HG03097 (cell line): ENCODE results near the gene PTBP2.

ENCODE experiments used
- ATAC-seq: cut with Tn5 transposase; IDR thresholded peaks from one replicate; pipeline ENCODE4 v1.9.1; 2021; ENCODE audit not compliant: unreplicated experiment, low FRiP score

Gene PTBP2, protein sequence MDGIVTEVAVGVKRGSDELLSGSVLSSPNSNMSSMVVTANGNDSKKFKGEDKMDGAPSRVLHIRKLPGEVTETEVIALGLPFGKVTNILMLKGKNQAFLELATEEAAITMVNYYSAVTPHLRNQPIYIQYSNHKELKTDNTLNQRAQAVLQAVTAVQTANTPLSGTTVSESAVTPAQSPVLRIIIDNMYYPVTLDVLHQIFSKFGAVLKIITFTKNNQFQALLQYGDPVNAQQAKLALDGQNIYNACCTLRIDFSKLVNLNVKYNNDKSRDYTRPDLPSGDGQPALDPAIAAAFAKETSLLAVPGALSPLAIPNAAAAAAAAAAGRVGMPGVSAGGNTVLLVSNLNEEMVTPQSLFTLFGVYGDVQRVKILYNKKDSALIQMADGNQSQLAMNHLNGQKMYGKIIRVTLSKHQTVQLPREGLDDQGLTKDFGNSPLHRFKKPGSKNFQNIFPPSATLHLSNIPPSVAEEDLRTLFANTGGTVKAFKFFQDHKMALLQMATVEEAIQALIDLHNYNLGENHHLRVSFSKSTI

DNA sequence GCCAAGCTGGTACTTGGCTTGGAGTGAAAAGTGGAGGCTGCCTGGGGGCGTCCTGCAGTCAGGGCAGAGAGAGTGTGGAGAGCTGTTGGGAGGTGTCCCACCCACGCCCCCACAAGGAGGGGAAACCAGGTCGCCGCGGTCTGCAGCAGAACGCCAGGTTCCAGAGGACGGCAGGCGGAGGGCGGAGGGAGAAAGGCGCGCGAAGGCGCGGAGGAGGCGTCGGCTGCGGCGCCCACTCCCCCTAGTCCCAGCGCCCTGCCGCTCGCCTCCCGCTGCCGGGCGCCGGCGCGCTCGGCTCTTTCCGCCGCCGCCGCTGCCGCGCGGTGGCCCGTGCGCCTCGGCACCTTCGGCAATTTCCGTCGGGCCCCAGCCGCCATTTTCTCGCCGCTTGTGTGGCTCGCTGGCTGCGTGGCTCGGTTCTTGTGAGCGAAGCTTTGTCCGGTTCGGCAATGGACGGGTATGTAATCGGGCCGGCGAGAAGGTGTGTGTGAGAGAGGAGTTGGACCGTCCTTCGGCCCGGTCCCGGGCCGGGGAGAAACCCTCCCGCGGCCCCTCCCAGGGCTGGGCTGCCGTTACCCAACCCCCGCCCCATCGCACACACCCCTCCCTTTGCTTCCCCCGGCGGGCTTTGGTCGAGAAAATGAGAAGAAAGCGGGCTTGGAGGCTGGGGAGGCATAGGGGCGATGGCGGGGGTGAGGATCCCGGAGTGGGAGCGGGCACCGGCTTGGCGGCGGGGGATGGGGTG is at the start of gene PTBP2:
PTBP2 (plus strand) TSS at position 369 of the 745 bp plus-strand sequence; CDS start at position 450, 81 bp downstream.
- ATAC-seq = peak; percentile 97

DNA sequence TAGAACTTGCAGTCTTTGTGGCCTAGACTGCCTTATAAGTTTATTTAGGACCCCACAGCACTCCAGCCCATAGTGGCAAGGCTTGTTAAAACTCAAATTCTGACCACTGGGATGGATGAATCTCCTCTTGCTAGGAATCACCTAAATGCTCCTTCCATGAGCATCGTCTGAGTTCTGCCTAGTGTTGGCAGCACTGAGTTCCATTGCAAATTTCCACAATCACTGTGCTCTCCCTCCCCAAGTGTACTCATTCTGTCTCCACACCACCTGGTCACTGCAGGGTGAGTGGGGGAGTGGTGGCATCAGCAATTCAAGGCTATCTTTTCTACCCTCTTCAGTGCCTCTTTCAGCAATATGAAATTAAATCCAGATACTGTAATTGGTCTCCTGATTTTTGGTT is 46.7 kb upstream of the PTBP2 start:
- ATAC-seq = no peak

DNA sequence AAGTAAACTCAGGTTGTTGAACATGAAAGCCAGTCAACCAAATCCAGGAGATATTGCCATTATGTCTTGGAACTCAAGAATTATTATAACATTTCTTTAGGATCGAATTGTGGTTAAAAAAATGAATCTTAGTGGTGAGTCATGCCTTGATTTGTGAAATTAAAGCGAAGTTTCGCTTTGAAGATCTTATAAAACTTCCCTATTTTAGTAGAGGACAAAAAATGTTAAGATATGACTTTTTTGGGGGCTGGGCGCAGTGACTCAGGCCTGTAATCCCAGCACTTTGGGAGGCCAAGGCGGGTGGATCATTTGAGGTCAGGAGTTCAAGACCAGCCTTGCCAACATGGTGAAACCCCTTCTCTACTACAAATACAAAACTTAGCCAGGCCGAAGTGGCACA is 39.5 kb upstream of the PTBP2 start:
- ATAC-seq = no peak

DNA sequence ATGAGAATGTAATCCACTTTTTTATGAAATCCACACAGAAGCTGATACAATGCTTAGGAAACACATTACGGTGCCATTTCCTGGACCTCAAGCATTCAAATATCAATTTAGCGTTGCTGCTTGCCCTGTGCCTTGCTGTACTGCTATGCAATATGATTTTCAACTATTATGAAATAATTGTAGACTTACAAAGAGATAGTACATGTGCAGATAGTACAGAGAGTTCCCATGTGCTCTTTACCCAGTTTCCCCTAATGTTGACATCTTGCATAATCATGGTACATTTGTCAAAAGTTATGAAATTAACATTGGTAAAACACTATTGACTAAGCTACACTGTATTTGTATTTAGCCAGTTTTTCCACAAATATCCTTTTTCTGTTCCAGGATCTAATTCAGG is 37.7 kb upstream of the PTBP2 start:
- ATAC-seq = no peak

DNA sequence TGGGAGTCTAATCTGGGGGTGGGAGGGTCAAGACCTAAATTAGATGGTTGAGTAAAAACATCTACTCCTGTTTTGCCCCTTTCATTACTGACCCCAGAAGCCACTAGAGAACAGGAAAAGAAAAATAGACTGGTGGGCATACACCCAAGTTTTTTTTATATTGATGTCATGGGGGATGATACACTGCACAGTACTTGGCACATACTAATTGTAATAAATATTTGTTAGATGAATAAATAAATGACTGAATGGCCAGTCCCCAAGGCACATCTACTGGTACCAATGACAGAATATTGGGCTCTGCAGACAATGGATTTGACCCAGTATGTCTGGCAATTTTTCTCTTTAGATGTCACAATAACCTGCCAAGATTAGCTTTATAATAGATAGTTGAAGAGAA is 36.8 kb upstream of the PTBP2 start:
- ATAC-seq = no peak

DNA sequence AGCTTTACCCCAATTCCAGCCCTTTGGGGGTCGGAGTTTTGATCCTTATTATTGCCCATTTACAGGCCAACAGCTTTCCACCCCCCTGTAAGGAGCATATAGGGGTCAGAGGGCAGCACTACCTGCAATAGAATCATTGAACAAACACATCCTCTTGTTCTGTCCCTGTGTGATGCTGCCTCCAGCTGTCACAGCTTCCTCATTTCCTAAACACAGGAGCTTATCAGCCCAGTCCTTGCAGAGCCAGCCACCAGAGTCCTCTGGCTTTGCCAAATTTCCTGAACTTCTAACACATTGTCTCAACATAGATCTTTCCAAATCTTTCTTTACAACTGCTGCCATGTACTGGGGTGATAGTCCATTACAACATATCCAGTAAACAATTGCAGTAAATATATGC is 32.8 kb upstream of the PTBP2 start:
- no peak for ATAC-seq

DNA sequence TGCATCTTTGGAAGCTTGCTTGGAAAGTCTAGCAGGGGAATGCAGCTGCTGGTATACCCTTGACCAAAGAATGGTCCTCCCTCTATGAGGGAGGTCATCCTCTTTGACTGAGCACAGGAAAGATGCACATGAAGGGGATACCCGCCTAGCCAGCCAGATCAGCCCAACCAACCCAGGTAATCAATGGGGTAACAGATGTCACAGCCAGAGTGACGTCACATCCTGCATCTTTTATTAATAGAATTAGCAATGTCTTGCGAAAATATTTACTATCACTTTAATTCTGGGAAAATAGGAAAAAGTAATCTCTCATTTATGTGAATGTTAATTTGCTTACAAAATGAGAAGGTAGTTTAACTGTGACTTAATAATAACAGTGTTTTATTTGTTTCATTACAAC is 25.6 kb upstream of the PTBP2 start:
- ATAC-seq = no peak

DNA sequence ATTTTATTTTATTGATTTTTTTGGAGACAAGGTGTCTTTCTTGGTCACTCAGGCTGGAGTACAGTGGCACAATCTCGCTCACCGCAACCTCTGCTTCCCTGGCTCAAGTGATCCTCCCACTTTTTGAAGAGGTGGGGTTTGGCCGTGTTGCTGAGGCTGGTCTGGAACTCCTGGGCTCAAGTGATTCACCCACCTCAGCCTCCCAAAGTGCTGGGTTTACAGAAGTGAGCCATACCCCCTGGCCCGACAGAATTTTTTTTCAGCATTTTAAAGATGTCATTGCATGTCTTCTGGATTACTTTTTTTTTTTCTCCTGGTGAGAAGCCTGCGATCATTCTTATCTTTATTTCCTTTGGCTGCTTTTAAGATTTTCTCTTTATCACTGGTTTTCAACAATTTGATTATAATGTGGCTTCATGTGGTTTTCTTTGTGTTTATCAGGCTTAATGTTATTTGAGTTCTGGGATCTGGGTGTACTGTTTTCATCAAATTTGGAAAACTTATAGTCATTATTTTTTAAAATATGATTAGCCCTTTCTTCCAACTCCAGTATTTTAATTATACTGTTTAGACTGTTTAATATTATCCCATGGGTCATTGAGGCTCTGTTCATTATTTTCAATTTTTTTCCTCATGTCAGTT is 23.1 kb upstream of the PTBP2 start:
- ATAC-seq = no peak

DNA sequence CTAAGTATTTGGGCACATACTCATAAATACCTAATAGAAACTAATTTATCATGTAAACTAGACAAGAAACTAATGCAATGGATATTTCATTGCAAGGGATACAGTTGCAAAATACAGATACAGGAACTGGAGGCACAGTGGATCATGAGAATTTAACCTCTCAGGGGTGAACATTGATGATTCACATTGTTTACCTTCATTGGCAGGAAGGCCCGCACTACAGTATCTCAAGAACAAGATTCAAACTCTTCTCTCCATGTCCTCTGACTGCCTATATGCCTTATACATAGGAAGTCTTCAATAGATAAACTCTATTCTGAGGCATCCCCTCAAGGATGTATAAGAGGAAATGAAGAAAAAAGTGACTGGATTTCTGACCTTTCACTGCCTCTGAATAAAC is 18.4 kb upstream of the PTBP2 start:
- ATAC-seq = no peak

DNA sequence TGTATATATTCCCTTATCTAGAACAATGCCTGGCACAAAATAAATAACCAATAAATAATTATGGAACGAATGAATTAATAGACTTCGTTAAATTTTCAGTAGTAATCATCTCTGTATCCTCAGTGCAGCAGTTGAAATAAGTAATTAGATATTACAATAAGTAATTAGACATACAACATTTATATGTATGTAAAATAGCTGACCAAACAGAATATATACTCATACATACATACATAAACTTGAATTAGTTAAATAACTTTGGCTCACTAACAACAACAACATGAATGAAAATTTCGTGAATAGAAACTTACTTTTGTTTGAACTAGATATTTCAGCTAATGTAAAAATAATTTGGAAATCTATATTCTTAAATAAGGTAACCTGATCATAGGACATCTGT is 14.6 kb upstream of the PTBP2 start:
- no peak for ATAC-seq

DNA sequence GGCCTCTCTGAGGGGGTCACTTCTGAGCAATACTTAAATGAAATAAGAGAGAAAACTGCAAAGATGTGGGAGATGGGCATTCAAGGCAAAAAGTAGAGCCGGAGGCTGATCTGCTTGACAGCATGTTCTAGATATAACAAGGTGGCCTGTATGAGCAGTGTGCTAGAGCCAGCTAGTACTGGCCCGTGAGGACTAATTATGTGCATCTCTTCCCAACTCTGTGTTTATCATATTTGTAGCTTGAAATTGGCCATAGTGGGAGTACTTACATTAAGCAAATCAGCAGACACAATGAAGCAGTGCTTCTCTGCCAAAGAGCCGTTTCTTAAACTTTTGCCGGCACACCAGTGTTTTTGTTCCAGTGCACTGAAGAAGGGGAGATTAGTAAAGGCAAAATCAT is 13.1 kb upstream of the PTBP2 start:
- no peak for ATAC-seq

DNA sequence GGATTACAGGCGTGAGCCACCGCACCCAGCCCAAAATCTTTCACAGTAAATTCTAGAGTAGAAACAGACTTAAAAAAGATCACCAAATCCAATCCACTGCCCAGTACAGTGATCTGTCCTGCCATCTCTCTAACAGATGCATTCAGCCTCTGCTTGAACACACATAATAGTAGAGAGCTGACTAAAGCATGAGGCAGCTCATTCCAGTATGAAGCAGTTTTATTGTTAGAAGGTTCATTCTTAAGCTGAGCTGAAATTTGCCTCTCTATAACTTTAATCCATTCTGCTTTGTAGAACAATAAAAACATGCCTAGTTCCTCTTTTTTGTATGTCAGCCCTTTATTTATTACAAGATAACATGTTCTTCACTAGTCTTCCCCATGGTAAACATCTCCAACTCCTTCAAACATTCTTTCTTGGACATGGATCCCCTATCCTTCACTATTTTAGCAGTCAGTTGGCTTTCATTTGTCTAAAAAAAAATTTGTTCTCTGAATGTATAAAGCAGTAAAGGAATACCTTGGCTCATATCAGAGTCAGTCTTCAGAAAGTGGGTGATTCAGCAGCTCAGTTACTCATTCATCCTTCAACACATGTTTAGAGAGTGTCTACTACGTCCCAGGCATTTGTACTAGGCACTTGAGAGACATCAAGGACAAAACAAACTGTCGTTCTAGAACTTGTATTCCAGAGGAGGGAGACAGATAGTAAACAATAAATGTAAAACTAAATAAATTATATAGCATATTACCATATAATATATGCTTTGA is 10.7 kb upstream of the PTBP2 start:
- ATAC-seq = no peak

DNA sequence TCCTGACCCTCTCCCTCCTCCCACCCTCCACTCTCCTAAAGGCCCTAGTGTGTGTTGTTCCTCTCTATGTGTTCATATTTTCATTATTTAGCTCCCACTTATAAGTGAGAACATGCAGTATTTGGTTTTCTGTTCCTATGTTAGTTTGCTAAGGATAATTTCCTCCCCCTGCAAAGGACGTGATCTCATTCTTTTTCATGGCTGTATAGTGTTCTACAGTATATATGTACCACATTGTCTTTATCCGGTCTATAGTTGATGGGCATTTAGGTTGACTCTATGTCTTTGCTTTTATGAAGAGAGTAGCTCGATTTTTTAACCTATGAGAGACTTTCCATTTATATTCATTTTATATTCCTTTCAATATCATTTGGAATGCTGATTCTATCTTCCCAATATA is 7.9 kb upstream of the PTBP2 start:
- no peak for ATAC-seq

DNA sequence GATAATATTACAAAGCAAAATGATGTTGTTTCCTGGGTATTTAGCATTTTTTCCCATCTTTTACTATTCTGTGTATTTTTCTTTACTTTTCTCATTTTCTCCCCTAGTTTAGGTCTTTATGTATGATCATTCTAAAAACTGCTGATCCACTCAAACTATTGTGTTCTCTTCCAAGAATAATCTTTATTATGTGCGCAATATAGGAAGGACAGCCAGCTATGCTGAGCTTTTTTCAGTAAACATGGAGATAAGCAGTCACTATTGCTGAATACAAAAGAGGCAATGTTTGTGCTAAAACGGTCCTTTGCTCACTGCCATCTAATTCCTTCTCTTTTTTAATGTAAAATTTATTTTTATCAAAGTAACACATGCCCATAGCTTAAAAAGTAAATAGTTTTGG is 6.7 kb upstream of the PTBP2 start:
- no peak for ATAC-seq

DNA sequence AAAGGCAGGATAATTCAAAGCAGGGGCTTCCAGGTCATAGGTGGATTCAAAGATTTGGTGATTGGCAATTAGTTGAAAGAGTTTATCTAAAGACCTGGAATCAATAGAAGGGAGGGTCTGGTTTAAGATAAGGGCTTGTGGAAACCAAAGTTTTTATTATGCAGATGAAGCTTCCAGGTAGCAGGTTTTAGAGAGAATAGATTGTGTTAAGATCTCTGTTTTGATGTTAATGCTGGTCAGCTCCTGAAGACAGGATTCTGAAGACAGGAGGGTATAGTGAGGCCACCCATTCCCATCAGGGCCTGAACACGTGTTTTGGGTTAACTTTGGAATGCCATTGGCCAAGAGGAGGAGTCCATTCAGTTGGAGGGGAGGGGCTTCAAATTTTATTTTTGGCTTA is 6.1 kb upstream of the PTBP2 start:
- no peak for ATAC-seq

DNA sequence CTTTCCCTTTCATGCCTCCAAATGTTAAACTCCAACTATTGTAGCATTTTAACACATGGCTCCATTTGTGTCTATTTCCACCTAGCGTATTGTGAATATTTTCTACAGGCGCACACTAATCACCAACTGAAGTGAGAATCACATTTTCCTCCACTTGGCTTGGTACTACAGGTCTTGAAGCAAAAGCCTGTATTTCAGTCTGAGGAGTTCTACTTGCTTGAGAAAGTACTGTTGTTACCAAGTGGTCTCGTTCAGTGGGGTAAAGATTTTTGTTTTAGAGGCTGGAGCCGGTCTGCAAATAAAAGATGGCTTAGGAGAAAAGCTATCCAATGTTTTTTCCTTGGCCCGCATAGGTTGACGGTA is 550 bp upstream of the PTBP2 start:
- no peak for ATAC-seq

DNA sequence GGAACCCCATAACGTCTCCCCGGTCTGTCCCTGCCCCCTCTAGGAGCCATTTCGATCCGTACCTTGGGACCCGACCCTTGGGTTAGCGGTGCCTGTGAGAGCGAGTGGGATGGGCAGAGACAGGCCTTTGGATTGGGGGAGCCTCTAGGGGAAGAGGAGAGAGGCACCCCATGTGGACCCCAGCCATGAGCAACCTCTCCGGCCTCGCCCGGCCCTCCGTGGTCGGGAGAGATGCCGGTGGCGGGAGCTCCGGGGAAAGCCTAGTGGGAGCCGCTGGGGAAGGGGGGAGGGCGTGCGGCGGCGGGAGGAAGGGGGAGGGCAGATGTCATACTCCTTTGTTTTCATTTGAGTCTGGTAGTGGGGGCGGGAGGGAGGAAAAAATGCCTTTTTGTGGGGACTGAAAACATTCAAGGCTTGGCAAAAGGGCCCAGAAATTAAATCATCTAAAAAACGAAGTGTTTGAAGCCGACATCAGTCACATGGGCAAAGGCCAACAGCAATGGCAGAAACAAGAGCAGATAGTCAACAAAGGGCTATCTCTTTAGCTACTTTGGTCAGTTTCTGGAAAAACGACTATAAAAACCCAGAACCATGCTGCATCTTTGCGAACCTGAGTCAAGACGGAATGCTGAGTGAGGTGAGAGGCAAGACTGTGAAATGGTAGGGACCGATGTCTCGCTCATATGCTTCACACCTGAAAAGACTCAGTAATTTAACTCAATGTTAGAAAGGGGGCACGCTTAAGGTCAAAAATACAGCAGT is 758 bp downstream of the PTBP2 start:
- ATAC-seq = peak; percentile 47

DNA sequence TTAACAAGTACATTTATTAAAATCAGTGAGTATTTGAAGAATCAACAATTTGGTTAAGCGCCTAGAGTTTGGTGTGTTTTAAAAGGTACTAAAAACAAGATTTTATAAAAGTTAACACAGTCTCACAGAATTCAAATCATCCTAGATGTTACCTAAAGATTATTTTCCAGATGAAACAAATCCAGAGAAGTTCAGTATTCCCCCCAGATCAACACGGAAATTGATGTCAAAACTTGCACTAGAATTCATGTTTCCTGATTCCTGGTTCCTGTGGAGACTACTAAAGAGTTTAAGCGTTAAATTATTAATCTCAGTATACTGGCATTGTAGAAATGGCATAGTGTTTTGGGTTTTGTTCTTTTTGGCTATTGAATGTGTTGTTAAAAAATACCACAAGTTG is 1.4 kb downstream of the PTBP2 start:
- ATAC-seq = no peak

DNA sequence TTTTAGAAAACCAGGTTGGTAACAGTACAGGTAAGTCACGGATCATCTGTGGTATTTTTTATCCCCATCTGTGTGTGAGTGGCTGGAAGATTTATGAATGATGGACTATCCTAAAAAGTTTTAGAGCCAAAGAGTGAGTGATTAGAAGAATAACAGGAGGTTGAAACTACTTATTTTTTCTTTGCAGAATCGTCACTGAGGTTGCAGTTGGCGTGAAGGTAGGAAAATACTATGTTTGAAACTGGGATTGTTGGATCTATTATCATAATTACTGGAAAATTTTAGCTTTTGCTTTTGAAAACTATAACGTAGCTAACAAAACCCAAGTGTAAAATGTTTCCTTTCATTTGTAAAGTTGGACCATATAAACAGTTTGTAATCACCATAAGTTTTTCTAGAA is 1.8 kb downstream of the PTBP2 start:
- no peak for ATAC-seq

DNA sequence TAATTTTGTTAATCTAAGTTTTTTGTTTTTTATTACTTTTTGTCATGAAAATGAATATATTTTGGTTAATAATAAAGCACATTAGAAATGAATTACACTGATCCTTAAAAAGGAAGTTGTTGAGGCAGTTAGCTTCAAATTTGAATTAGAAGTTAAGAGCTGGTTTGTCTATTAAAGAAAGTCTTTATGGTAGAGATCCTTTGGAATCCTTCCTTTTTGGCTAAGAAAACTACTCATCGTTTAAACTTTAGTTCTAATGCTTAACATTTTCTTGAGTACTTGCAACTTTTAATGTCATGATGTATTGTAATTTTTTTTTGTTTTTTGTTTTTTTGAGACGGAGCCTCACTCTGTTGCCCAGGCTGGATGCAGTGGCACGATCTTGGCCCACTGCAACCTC is 2.4 kb downstream of the PTBP2 start:
- ATAC-seq = no peak
